ENCODE results near the gene MGAT1. TPM values are rescaled to one million over a fixed set of nuclear protein-coding genes. Genes with fewer than 3 reads are reported as not detected.

The MGAT1 gene
- total and polyA plus RNA-seq, 2 of the 8 experiments (the other 6 are each of a cell fraction or from before 2014, with no cell fraction given): 66.8 to 77.0 TPM

- CTCF ChIA-PET (ENCODE audit: partially characterized antibody): interaction anchor here (0.6 to 6.4 kb wide), 11 partner anchors 13 to 287 kb away, joined by 3 to 99 read pairs (median 3); no protein-coding TSS in a partner anchor
- Histone ChIP-seq H2AK5ac (ENCODE audit: low read depth, low read length) (no peak overlapping the region), H3K9me3 (ENCODE audit: insufficient read depth in 2 of 2, low read depth in 1 of 2, low read length in 1 of 2) (no peaks in the 10 kb centered on the region), H2BK12ac (ENCODE audit: low read depth, low read length) (no peak overlapping the region), H3K4me3 (ENCODE audit: extremely low read depth in 1 of 4, insufficient read depth in 2 of 4, low read depth in 3 of 4, low read length in 4 of 4) (no peak overlapping the region), H2BK15ac (ENCODE audit: low read length) (no peak overlapping the region), H3K36me3 (ENCODE audit: control insufficient read depth in 2 of 4, insufficient read depth in 4 of 4, low read length in 3 of 4) (peaks cover 0 to 7% (median 0%) of the 10 kb centered on the region in 4 experiments; a peak in 3 of 8 replicates), H4K5ac (ENCODE audit: insufficient read length, low read depth, low read length) (no peak overlapping the region), H2AFZ (ENCODE audit: low read length) (no peak overlapping the region), H3K23ac (ENCODE audit: insufficient read length) (no peak overlapping the region), H3K4me2 (ENCODE audit: insufficient read depth in 1 of 2, low read depth in 2 of 2, low read length in 2 of 2) (no peak overlapping the region), H3K27me3 (replicated peaks in 1 of 4; ENCODE audit: control insufficient read depth in 3 of 4, extremely low read depth in 1 of 4, insufficient read depth in 3 of 4, low read length in 3 of 4) (no peaks in the 10 kb centered on the region), H3K18ac (ENCODE audit: extremely low read depth, low read length) (no peak overlapping the region), H4K20me1 (replicated peaks in 1 of 2; ENCODE audit: control insufficient read depth in 1 of 2, insufficient read depth in 2 of 2, low read length in 2 of 2) (peaks cover 23 to 39% of the 10 kb centered on the region in 2 experiments), H3K9ac (replicated peaks in 1 of 4; ENCODE audit: extremely low read depth in 1 of 4, low read depth in 3 of 4, low read length in 3 of 4) (no peak overlapping the region), H3K4me1 (replicated peaks in 1 of 4; ENCODE audit: control insufficient read depth in 3 of 4, insufficient read depth in 4 of 4, low read length in 3 of 4) (peaks cover 4 to 21% (median 15%) of the 10 kb centered on the region in 4 experiments), H3K14ac (ENCODE audit: insufficient read length) (no peak overlapping the region), H4K91ac (replicated peaks; ENCODE audit: insufficient read length, low read length) (no peak overlapping the region), H3K79me1 (ENCODE audit: low read depth, low read length) (peaks cover 34% of the 10 kb centered on the region), H2BK120ac (replicated peaks; ENCODE audit: low read depth, low read length) (no peak overlapping the region), H3K23me2 (ENCODE audit: low read depth, low read length) (no peaks in the 10 kb centered on the region; the same call in 1 of the 2 replicates), H3K79me2 (ENCODE audit: control insufficient read depth in 1 of 2, insufficient read depth in 2 of 2, low read length in 2 of 2) (peaks cover 31 to 72% of the 10 kb centered on the region in 2 experiments), H4K8ac (ENCODE audit: extremely low read depth, insufficient read depth, low read length) (no peak overlapping the region), H3K4ac (replicated peaks; ENCODE audit: insufficient read length, low read depth, low read length) (no peak overlapping the region), H2BK20ac (ENCODE audit: low read length) (no peak overlapping the region), H2BK5ac (ENCODE audit: low read depth, low read length) (no peak overlapping the region), H3K56ac (replicated peaks; ENCODE audit: insufficient read length, low read depth, low read length) (no peak overlapping the region), H3K27ac (ENCODE audit: low read depth, low read length) (no peak overlapping the region)
- FAIRE-seq (no peak), DNase-seq (ENCODE audit: low read depth in 1 of 2, low spot score in 2 of 2) (no peak)
- POLR2A ChIA-PET (ENCODE audit: partially characterized antibody): interaction anchor here (1.1 to 4.9 kb wide), 5 partner anchors 9 to 31 kb away, joined by 4 to 37 read pairs (median 13); no protein-coding TSS in a partner anchor
- WGBS, 2 experiments (ENCODE audit: extremely low coverage in 1 of 2, insufficient coverage in 1 of 2, insufficient read length in 1 of 2, insufficient replicate concordance in 2 of 2, low coverage in 1 of 2, low lambda C conversion rate in 2 of 2, missing lambda C conversion rate in 1 of 2): 85% methylated on average over 6 of the region's 6 CpGs; no CpG with 5 or more reads in 1 of the 2 experiments
- TF ChIP-seq TAF7 (optimal IDR thresholded peaks at IDR 0.05; ENCODE audit: borderline replicate concordance, low read depth, low read length): no peak
- no peak for TF ChIP-seq TEAD4 (IDR thresholded peaks at IDR 0.05; ENCODE audit: low read depth, low read length)
- TF ChIP-seq TCF12 (IDR thresholded peaks at IDR 0.05; ENCODE audit: low read depth, low read length): no peak
- TF ChIP-seq GABPA (IDR thresholded peaks at IDR 0.05; ENCODE audit: borderline replicate concordance, insufficient read depth, low read length): no peak
- no peak for TF ChIP-seq KDM5A (IDR thresholded peaks at IDR 0.05; ENCODE audit: low read length)
- no peak for TF ChIP-seq EGR1 (IDR thresholded peaks at IDR 0.05; ENCODE audit: borderline replicate concordance, low read depth, low read length)
- TF ChIP-seq SP2 (IDR thresholded peaks at IDR 0.05; ENCODE audit: low read length): no peak
- TF ChIP-seq GTF2F1 (IDR thresholded peaks at IDR 0.05; ENCODE audit: borderline replicate concordance, low read depth, low read length): no peak
- no peak for TF ChIP-seq CTCF (IDR thresholded peaks at IDR 0.05; ENCODE audit: control extremely low read depth in 1 of 3, insufficient read depth in 1 of 3, low read depth in 1 of 3, low read length in 3 of 3)
These were observed 2.5 kb downstream of the MGAT1 start for GRCh38 chr5:180799902-180800801.
